Ishikawa (cell line): ENCODE results near the gene EPB41L4B.

ENCODE experiments used
- CEBPB ChIP-seq: IDR thresholded peaks from 2 replicates; pipeline ENCODE4 v1.6.1; 2012
- CREB1 ChIP-seq: IDR thresholded peaks from 2 replicates; pipeline ENCODE4 v1.6.1; 2012; ENCODE audit warnings: low read depth
- EGR1 ChIP-seq: IDR thresholded peaks from 2 replicates; pipeline ENCODE4 v1.6.1; 2012
- EP300 ChIP-seq: IDR thresholded peaks from 2 replicates; pipeline ENCODE4 v1.6.1; 2012; ENCODE audit warnings: borderline replicate concordance
- FOXM1 ChIP-seq: IDR thresholded peaks from 2 replicates; pipeline ENCODE4 v1.6.1; 2012; ENCODE audit warnings: low read depth, borderline replicate concordance
- NFIC ChIP-seq: IDR thresholded peaks from 2 replicates; pipeline ENCODE4 v1.6.1; 2012
- RAD21 ChIP-seq: IDR thresholded peaks from 2 replicates; pipeline ENCODE4 v1.6.1; 2012; ENCODE audit warnings: low read depth
- TAF1 ChIP-seq: IDR thresholded peaks from 2 replicates; pipeline ENCODE4 v1.6.1; 2012; ENCODE audit warnings: low read depth, mild to moderate bottlenecking
- TCF12 ChIP-seq: IDR thresholded peaks from 2 replicates; pipeline ENCODE4 v1.6.1; 2012; ENCODE audit warnings: low read depth
- TEAD4 ChIP-seq: IDR thresholded peaks from 2 replicates; pipeline ENCODE4 v1.6.1; 2012
- YY1 ChIP-seq: IDR thresholded peaks from 2 replicates; pipeline ENCODE4 v1.6.1; 2012; ENCODE audit warnings: low read depth
- ZBTB7A ChIP-seq: IDR thresholded peaks from 2 replicates; pipeline ENCODE4 v1.6.1; 2012; ENCODE audit warnings: low read depth
- TF ChIP-seq, protein P1 (sequence below): IDR thresholded peaks from 2 replicates; pipeline ENCODE4 v1.6.1; 2012
- TF ChIP-seq, protein P2 (sequence below): IDR thresholded peaks from 2 replicates; pipeline ENCODE4 v1.6.1; 2012; ENCODE audit warnings: low read depth, mild to moderate bottlenecking
- TF ChIP-seq, protein P3 (sequence below): IDR thresholded peaks from 2 replicates; pipeline ENCODE4 v1.6.1; 2012

EPB41L4B gene

DNA sequence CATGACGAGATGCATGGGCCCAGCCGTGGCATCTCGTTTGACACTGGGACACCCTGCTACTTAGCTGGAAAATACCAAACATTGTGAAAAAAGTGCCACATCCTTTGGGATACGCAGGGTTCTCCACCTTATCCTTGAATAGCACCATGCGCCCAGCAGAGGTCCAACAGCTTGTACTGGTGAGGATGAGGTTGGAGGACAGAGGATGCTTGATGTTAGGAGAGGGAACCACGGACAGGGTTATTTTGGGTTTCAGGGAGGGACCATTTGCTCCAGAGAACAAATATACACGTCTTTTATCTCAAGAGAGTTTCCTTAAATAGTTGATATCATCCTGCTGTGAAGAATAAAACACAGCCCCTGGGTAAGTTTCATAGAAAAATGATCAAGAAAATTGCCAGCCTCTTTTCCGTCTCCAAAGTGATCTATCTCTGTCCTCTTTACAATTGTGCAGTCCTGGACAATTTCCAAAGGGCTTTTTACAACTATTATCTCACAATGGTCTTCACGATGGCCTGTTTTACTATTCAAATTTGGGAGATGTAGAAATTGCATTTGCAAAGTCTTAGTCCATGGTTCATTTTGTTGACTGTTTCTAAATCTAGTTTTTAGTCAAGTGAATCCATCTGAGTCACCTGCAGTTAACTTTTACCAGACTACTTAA, 133.9 kb downstream of the EPB41L4B start:
- TF ChIP-seq, protein P1, sequence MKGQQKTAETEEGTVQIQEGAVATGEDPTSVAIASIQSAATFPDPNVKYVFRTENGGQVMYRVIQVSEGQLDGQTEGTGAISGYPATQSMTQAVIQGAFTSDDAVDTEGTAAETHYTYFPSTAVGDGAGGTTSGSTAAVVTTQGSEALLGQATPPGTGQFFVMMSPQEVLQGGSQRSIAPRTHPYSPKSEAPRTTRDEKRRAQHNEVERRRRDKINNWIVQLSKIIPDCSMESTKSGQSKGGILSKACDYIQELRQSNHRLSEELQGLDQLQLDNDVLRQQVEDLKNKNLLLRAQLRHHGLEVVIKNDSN: no peak
- no peak for TF ChIP-seq NFIC
- TF ChIP-seq CEBPB: no peak
- TF ChIP-seq CREB1: no peak
- TF ChIP-seq, protein P2, sequence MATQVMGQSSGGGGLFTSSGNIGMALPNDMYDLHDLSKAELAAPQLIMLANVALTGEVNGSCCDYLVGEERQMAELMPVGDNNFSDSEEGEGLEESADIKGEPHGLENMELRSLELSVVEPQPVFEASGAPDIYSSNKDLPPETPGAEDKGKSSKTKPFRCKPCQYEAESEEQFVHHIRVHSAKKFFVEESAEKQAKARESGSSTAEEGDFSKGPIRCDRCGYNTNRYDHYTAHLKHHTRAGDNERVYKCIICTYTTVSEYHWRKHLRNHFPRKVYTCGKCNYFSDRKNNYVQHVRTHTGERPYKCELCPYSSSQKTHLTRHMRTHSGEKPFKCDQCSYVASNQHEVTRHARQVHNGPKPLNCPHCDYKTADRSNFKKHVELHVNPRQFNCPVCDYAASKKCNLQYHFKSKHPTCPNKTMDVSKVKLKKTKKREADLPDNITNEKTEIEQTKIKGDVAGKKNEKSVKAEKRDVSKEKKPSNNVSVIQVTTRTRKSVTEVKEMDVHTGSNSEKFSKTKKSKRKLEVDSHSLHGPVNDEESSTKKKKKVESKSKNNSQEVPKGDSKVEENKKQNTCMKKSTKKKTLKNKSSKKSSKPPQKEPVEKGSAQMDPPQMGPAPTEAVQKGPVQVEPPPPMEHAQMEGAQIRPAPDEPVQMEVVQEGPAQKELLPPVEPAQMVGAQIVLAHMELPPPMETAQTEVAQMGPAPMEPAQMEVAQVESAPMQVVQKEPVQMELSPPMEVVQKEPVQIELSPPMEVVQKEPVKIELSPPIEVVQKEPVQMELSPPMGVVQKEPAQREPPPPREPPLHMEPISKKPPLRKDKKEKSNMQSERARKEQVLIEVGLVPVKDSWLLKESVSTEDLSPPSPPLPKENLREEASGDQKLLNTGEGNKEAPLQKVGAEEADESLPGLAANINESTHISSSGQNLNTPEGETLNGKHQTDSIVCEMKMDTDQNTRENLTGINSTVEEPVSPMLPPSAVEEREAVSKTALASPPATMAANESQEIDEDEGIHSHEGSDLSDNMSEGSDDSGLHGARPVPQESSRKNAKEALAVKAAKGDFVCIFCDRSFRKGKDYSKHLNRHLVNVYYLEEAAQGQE: no peak
- TF ChIP-seq TCF12: no peak
- TF ChIP-seq FOXM1: no peak
- TF ChIP-seq, protein P3, sequence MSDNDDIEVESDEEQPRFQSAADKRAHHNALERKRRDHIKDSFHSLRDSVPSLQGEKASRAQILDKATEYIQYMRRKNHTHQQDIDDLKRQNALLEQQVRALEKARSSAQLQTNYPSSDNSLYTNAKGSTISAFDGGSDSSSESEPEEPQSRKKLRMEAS: no peak
- TF ChIP-seq EP300: no peak
- no peak for TF ChIP-seq TAF1
- no peak for TF ChIP-seq TEAD4
- no peak for TF ChIP-seq ZBTB7A
- no peak for TF ChIP-seq YY1
- no peak for TF ChIP-seq RAD21
- TF ChIP-seq EGR1: no peak

DNA sequence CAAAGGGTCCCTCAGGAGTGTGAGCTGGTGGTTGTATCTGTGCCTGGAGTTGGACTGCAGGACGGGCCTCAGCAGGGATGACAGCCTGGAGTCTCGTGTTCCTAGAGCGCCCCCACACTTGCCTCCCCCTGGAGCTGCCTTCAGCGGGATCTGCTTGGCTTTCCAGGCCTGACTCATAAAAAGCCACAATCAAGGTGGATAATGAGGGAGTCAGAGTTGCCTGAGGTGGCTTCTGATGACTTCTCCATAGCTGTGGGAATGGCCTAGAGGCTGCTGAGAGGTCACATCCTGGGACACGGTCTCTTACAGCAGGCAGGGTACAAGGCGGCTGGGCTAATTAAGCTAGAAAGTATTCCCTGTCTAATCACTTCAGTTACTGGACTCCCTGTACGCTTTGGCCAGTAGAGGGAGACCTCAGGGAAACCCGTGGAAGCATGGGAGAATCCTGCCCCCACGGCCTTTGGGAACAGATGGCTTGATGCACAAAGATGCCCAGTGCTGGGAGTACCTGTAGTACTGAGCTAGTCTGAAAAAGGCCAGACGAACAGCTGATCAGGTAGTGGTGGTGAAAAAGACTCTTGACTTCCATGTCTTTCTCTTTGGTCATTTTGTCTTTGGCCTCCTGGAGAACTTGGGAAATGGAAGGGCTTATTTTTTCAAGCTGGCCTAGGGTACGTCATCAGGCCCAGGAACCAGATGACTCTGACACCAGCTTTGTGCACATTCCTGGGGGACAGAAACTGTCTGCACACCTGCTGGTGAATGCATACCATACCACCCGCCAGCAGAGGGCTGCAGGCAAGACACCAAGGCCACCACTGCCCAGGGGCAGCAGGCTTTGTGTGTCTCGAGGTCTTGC, 137.7 kb downstream of the EPB41L4B start:
- TF ChIP-seq YY1: no peak
- TF ChIP-seq EGR1: no peak
- no peak for TF ChIP-seq ZBTB7A
- TF ChIP-seq RAD21: peak; percentile 34; the same call in 1 of the 2 replicates
- no peak for TF ChIP-seq FOXM1
- TF ChIP-seq TEAD4: peak; percentile 52; the same call in 1 of the 2 replicates

DNA sequence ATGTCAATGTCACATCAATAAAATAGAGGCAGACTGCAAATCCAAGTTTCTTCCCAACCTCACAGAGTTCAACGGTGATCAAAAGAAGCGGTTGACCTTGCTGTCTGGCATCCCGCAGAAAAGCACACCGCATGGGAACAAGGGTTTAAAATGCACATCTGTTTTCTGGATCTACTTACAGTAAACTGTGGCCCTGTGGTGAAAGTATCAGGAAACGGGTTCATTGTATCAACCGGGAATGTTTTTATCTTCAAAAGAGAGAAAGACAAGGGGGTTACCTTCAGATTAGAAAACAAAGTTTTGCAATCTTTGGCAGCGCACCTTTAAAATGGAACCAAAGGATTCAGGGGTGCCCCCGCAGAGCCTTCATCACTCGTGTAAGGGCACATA, 138.3 kb downstream of the EPB41L4B start:
- TF ChIP-seq YY1 (no peak), TEAD4 (no peak), EP300 (no peak), CEBPB (no peak), EGR1 (no peak), TAF1 (no peak), CREB1 (no peak), RAD21 (no peak), FOXM1 (no peak), NFIC (no peak), ZBTB7A (no peak), TCF12 (no peak)
- TF ChIP-seq, protein P2: no peak
- TF ChIP-seq, protein P1: no peak
- TF ChIP-seq, protein P3: no peak

DNA sequence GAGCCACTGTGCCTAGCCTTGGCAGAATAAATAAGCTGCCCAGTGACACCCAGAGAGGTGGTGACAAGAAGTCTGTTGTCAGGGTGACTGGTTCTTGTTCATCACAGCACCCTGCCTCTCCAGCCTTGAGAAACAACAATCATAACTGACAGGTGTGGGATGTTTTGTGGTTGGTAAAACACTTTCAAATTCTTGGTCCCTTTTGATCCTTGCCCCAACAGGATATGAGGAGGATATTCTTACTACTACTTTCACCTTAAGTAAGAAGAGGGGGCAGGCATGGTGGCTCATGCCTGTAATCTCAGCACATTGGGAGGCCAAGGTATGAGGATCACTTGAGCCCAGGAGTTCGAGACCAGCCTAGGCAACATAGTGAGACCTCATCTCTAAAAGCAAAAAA, 139.6 kb downstream of the EPB41L4B start:
- TF ChIP-seq CEBPB: no peak
- TF ChIP-seq EP300: no peak
- TF ChIP-seq, protein P2: no peak
- no peak for TF ChIP-seq RAD21
